ENCODE results near the gene ZCCHC24. TPM values are rescaled to one million over a fixed set of nuclear protein-coding genes. Genes with fewer than 3 reads are reported as not detected.

The ZCCHC24 gene
- total RNA-seq, 4 donors from 2014 or later = 100 to 156 (median 120) TPM

DNA sequence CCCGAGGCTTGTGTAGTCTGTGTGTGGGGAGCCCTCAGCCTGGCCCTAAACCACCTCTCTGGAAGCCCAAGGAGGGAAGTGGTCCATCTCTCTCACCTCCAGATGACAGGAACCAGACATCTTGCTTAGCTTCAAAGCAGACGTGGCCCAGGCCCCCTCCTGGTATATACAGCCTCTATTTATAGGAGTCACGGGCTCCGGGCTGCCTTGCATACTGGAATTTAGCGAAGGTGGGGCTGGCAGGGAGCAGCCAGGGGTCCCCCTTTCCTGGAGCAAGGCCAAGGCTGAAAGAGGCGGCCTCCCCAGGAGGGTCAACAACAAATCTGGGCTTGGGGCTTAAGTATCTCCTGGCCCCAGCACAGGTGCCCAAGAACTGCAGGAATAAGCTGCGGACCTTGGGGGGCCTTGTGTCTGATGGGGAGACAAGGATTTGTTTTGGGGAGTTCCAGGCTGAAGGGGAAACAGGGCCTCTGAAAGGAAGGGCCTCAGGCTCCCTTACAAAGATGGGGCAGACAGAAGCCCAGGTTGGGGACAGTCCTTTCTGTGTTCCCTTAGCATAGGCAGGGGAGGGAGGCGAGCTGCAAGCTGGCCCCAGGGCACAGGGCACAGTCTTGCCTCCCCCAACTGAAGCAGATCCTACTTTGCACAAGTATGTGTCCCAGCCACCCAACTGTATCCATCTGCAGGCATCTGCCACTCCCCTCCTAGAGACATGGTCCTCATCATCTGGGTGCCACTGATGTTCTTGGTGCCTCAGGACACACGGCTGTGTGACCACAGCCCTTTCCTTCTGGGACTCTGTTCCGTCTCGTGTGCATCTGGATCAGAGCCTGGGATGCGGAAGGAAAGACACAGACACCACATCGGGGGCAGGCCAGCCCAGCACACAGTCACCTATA is 11.9 kb downstream of the ZCCHC24 start:
- H3K36me3 ChIP-seq = peaks cover 0 to 53% (median 38%) of the 10 kb centered on the region in 4 donors
- intact Hi-C loops (cut with DNase I) = no loop called here
- no peaks in the 10 kb centered on the region for H3K27me3 ChIP-seq
- DNase-seq (ENCODE audit: extremely low spot score) = no peak
- H3K4me3 ChIP-seq = no peak overlapping the region
- TF ChIP-seq, protein P1, sequence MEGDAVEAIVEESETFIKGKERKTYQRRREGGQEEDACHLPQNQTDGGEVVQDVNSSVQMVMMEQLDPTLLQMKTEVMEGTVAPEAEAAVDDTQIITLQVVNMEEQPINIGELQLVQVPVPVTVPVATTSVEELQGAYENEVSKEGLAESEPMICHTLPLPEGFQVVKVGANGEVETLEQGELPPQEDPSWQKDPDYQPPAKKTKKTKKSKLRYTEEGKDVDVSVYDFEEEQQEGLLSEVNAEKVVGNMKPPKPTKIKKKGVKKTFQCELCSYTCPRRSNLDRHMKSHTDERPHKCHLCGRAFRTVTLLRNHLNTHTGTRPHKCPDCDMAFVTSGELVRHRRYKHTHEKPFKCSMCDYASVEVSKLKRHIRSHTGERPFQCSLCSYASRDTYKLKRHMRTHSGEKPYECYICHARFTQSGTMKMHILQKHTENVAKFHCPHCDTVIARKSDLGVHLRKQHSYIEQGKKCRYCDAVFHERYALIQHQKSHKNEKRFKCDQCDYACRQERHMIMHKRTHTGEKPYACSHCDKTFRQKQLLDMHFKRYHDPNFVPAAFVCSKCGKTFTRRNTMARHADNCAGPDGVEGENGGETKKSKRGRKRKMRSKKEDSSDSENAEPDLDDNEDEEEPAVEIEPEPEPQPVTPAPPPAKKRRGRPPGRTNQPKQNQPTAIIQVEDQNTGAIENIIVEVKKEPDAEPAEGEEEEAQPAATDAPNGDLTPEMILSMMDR (IDR thresholded peaks at IDR 0.05) = no peak
- TF ChIP-seq EP300 (IDR thresholded peaks at IDR 0.05) = no peak
- no peak for TF ChIP-seq POLR2A (IDR thresholded peaks at IDR 0.05; ENCODE audit: low read depth)
- peak; percentile 66 to 75 for TF ChIP-seq POLR2AphosphoS5 (IDR thresholded peaks at IDR 0.05)
- H3K27ac ChIP-seq (replicated peaks in 1 of 4) = peak overlapping the region; percentile 94 to 97 (median 96)
- no peaks in the 10 kb centered on the region for H3K9me3 ChIP-seq
- peaks cover 80 to 89% (median 89%) of the 10 kb centered on the region in 4 donors for H3K4me1 ChIP-seq
- 42% methylated on average over 10 of the region's 13 CpGs for WGBS

DNA sequence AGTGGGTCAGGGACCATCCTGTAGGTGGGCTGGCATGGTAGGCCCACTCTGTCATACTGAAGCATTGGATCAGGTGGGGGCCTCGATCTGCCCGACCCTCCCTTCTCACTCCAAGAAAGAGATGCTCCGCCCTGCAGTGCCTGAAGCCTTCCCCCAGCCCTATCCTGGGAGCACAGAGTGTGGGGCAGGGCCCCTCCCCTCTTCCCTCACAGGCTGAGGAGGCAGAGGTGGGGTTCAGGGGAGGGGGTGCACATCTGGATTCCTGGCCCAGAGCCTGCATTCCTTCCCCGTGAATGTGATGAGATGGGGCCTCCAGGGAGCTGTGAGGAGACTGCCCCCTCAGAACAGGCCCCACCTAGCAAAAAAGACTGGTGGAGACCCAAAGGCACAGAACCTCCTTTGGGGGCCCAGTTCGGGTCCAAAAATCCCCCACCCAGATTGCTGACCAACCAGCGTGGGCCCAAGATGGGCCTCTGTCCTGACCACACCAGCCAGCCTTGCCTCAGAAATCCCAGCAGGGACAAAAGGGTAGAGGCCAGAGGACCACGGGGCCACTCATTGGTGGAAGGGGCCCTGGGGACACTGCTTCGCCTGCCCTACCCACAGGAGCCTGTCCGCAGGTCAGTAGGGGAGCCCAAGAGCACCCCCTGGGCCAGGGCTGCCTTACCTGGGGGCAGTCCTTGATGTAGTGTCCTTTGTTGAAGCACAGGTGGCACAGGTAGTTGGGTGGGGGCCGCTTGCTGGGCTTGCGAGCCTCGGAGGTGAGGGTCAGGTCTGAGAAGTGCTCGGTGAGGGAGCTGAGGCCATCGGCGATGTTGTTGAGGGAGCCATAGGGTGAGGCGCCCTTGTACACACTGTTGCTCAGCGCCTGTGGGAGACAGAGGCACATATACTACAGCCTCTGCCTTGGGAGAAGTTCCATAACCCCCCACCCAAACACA is 13.3 kb downstream of the ZCCHC24 start:
- DNase-seq (ENCODE audit: extremely low spot score) = no peak
- H3K27ac ChIP-seq (replicated peaks in 1 of 4) = peak overlapping the region; percentile 94 to 97 (median 96)

DNA sequence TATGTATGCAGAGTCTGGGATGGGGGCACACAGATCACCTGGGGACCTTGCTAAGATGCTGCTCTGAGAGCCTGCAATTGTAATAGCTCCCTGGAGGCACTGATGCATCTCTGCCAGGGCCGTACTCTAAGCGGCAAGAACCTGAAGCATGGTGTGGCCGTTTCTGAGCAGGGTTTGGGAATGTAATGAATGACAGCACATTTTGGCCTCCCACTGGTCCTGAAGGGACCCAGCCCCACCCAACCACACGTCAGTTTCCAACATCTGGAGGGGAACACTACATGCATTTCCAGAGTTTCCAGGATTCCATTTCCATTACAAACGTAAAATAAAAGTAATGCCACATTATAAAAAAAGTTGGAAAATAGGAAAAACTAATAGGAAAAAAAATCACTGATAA is 14.0 kb downstream of the ZCCHC24 start:
- DNase-seq (ENCODE audit: extremely low spot score) = no peak
- TF ChIP-seq, protein P1 (IDR thresholded peaks at IDR 0.05) = no peak
- TF ChIP-seq POLR2A (IDR thresholded peaks at IDR 0.05; ENCODE audit: low read depth) = no peak
- TF ChIP-seq POLR2AphosphoS5 (IDR thresholded peaks at IDR 0.05) = no peak
- no peak for TF ChIP-seq EP300 (IDR thresholded peaks at IDR 0.05)
- WGBS = 54% methylated on average over 5 of the region's 5 CpGs
- H3K9me3 ChIP-seq = no peaks in the 10 kb centered on the region
- intact Hi-C loops (cut with DNase I) = no loop called here
- H3K4me1 ChIP-seq = peaks cover 60 to 73% (median 70%) of the 10 kb centered on the region in 4 donors
- H3K4me3 ChIP-seq = no peak overlapping the region
- H3K27ac ChIP-seq (replicated peaks in 1 of 4) = peak overlapping the region; percentile 56 to 97 (median 94)
- no peaks in the 10 kb centered on the region for H3K27me3 ChIP-seq
- peaks cover 0 to 52% (median 35%) of the 10 kb centered on the region in 4 donors for H3K36me3 ChIP-seq

More for the DNA sequence above, 13.3 kb downstream of the ZCCHC24 start:
- Histone ChIP-seq H3K4me1 (peaks cover 66 to 76% (median 75%) of the 10 kb centered on the region in 4 donors), H3K27me3 (no peaks in the 10 kb centered on the region), H3K36me3 (peaks cover 0 to 58% (median 35%) of the 10 kb centered on the region in 4 donors), H3K9me3 (no peaks in the 10 kb centered on the region), H3K4me3 (no peak overlapping the region)
- 79% methylated on average over 13 of the region's 17 CpGs for WGBS
- TF ChIP-seq EP300 (IDR thresholded peaks at IDR 0.05) (no peak), POLR2AphosphoS5 (IDR thresholded peaks at IDR 0.05) (no peak), POLR2A (IDR thresholded peaks at IDR 0.05; ENCODE audit: low read depth) (no peak)
- TF ChIP-seq, protein P1 (IDR thresholded peaks at IDR 0.05) = no peak
- intact Hi-C loops (cut with DNase I) = no loop called here

DNA sequence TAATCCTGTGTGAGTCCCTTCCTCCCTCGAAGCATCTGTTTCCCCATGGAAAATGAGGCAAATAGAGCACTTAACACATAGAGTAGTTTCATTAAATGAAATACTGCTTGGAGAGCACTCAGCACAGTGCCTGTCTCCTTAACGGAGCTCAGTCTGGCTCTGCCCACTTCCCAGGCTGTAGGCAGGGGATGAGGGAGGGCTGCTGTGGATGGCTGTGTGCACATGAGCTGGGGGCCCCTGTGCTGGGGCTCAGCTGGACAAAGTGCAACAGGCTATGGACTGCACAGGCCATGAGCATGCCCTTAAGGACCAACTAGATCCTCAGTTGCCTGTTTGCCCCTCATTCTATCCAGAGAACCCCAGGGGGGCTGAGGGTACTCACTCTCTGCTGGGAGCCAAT is 14.5 kb downstream of the ZCCHC24 start:
- no peaks in the 10 kb centered on the region for H3K9me3 ChIP-seq
- DNase-seq (ENCODE audit: extremely low spot score) = no peak
- WGBS = 45% methylated on average over 1 of the region's 2 CpGs
- H3K4me3 ChIP-seq = no peak overlapping the region
- TF ChIP-seq POLR2AphosphoS5 (IDR thresholded peaks at IDR 0.05) (no peak), EP300 (IDR thresholded peaks at IDR 0.05) (no peak), POLR2A (IDR thresholded peaks at IDR 0.05; ENCODE audit: low read depth) (no peak)
- TF ChIP-seq, protein P1 (IDR thresholded peaks at IDR 0.05) = no peak
- H3K27me3 ChIP-seq = no peaks in the 10 kb centered on the region
- intact Hi-C loops (cut with DNase I) = no loop called here
- H3K27ac ChIP-seq (replicated peaks in 1 of 4) = peak overlapping the region; percentile 56 to 97 (median 94)
- H3K36me3 ChIP-seq = peaks cover 0 to 53% (median 38%) of the 10 kb centered on the region in 4 donors
- peaks cover 60 to 72% (median 65%) of the 10 kb centered on the region in 4 donors for H3K4me1 ChIP-seq

All from esophagus muscularis mucosa (tissue), 4 donors.